Endothelial cell of umbilical vein (primary cell): ENCODE data around the gene ABCB7. TPM values are rescaled to one million over a fixed set of nuclear protein-coding genes. Genes with fewer than 3 reads are reported as not detected.

Source experiments
- BruUV-seq: library from RNA; stranded (reverse); fragments of 400-500 nt; replicated peaks from 2 replicates; lab custom pipeline; 2021; lab: Mats Ljungman, UMichigan
- CTCF ChIA-PET: fragments of 300-600, 350-600 bp; sonication (Branson Sonifier 250); formaldehyde crosslinking; loops from one replicate; lab custom pipeline; 2021; ENCODE audit warnings: antibody characterized with exemption, inconsistent platforms; lab: Charles Lee
- POLR2A ChIA-PET: fragments of 300-600, 350-600 bp; sonication (Branson Sonifier 250); formaldehyde crosslinking; loops from one replicate; lab custom pipeline; 2021; ENCODE audit warnings: antibody characterized with exemption, inconsistent platforms; lab: Charles Lee
- DNase-seq: peaks from one replicate; pipeline ENCODE4 v3.0.0-alpha.2; 2011; ENCODE audit warnings: low read depth, low spot score
- FAIRE-seq: peaks from 2 replicates; lab custom pipeline; 2011; peaks lifted over from hg19 to GRCh38; lab: Jason Lieb, UNC
- H2AFZ ChIP-seq: 2 replicates; pipeline ENCODE4 v1.6.0; 2012; ENCODE audit warnings: low read depth, low read length, control low read depth, inconsistent platforms
- H3K27ac ChIP-seq: 2 replicates; pipeline ENCODE4 v1.5.1; 2011; ENCODE audit warnings: low read depth, mild to moderate bottlenecking, control low read depth, low read length, moderate library complexity; ENCODE audit not compliant: insufficient read depth
- H3K27me3 ChIP-seq, 2 experiments: 2 replicates each; pipeline versions ENCODE4 v1.6.0 to v1.6.1; 2011; ENCODE audit warnings: low read length in 2 of 2, mixed read lengths in 1 of 2; ENCODE audit not compliant: control insufficient read depth in 2 of 2, insufficient read depth in 2 of 2
- H3K36me3 ChIP-seq, 2 experiments: 2 replicates in 1 of 2; 3 replicates in 1 of 2; pipeline ENCODE4 v1.5.1; 2011; ENCODE audit warnings: low read length in 2 of 2, mild to moderate bottlenecking in 1 of 2, moderate library complexity in 1 of 2; ENCODE audit not compliant: control insufficient read depth in 2 of 2, insufficient read depth in 2 of 2; ENCODE audit errors: extremely low read depth in 1 of 2
- H3K4me1 ChIP-seq: 3 replicates; pipeline ENCODE4 v1.5.1; 2011; ENCODE audit warnings: mild to moderate bottlenecking, low read length; ENCODE audit not compliant: control insufficient read depth, insufficient read depth; ENCODE audit errors: extremely low read depth
- H3K4me2 ChIP-seq: 2 replicates; pipeline ENCODE4 v1.6.1; 2011; ENCODE audit warnings: low read length, control low read depth, mixed read lengths; ENCODE audit not compliant: insufficient read depth
- H3K4me3 ChIP-seq, 3 experiments: fragments of 200-600 bp in 1 of 3; sonication (generic), shearing (Covaris generic) in 1 of 3; replicated peaks in 1 of 3; 2 replicates each; pipeline ENCODE4 v1.5.1; 2011 to 2016; ENCODE audit warnings: control low read depth in 3 of 3, low read length in 3 of 3, mild to moderate bottlenecking in 2 of 3, inconsistent platforms in 1 of 3, low read depth in 1 of 3, moderate library complexity in 1 of 3; ENCODE audit not compliant: insufficient read depth in 1 of 3
- H3K79me2 ChIP-seq: 2 replicates; pipeline ENCODE4 v1.6.0; 2012; ENCODE audit warnings: low read length, inconsistent platforms; ENCODE audit not compliant: control insufficient read depth, insufficient read depth
- H3K9ac ChIP-seq: replicated peaks from 2 replicates; pipeline ENCODE3; 2011; ENCODE audit warnings: low read length, control low read depth; ENCODE audit not compliant: insufficient read depth; ENCODE audit errors: extremely low read depth
- H3K9me1 ChIP-seq: replicated peaks from 3 replicates; pipeline ENCODE4 v1.6.0; 2011; ENCODE audit warnings: mild to moderate bottlenecking, low read length; ENCODE audit not compliant: control insufficient read depth, insufficient read depth; ENCODE audit errors: extremely low read depth
- H3K9me3 ChIP-seq: replicated peaks from 2 replicates; pipeline ENCODE4 v1.5.1; 2012; ENCODE audit warnings: low read length, inconsistent platforms; ENCODE audit not compliant: control insufficient read depth, insufficient read depth
- H4K20me1 ChIP-seq: replicated peaks from 2 replicates; pipeline ENCODE3; 2011; ENCODE audit warnings: mild to moderate bottlenecking, low read length; ENCODE audit not compliant: control insufficient read depth, insufficient read depth; ENCODE audit errors: extremely low read depth
- EZH2 ChIP-seq: IDR thresholded peaks from 2 replicates; pipeline ENCODE4 v1.6.1; 2012; ENCODE audit warnings: borderline replicate concordance, low read depth, mild to moderate bottlenecking, moderate library complexity, low read length, inconsistent platforms; ENCODE audit not compliant: severe bottlenecking
- FOS ChIP-seq: IDR thresholded peaks from 2 replicates; pipeline ENCODE4 v1.6.1; 2011; ENCODE audit warnings: mild to moderate bottlenecking, low read length, moderate library complexity, borderline replicate concordance; ENCODE audit not compliant: insufficient read depth
- GATA2 ChIP-seq: IDR thresholded peaks from 2 replicates; pipeline ENCODE4 v1.7.0; 2011; ENCODE audit warnings: low read depth, mild to moderate bottlenecking, moderate library complexity, mixed read lengths, low read length; ENCODE audit not compliant: insufficient read length, insufficient read depth
- JUN ChIP-seq: IDR thresholded peaks from 2 replicates; pipeline ENCODE4 v1.6.1; 2011; ENCODE audit warnings: borderline replicate concordance, low read depth; ENCODE audit not compliant: insufficient read length, insufficient read depth
- MYC ChIP-seq: IDR thresholded peaks from one replicate; pipeline ENCODE4 v1.6.1; 2011; ENCODE audit warnings: mild to moderate bottlenecking, low read depth, low read length
- POLR2A ChIP-seq: IDR thresholded peaks from 2 replicates; pipeline ENCODE4 v1.6.1; 2012; ENCODE audit warnings: low read depth, mild to moderate bottlenecking, control low read depth, low read length
- POLR2AphosphoS5 ChIP-seq: IDR thresholded peaks from 2 replicates; pipeline ENCODE4 v1.6.1; 2012; ENCODE audit warnings: low read depth, mild to moderate bottlenecking, control low read depth, low read length, moderate library complexity; ENCODE audit not compliant: insufficient read depth
- dilution Hi-C: fragments of 300-500 bp; cut with MboI; formaldehyde crosslinking; loops from one replicate; pipeline ENCODE4 v1.15.0; 2019; ENCODE audit warnings: low sequenced_read_pairs; ENCODE audit not compliant: extremely low pct_ligation_motif_present
- intact Hi-C: fragments of 100-400 bp; cut with micrococcal nuclease; formaldehyde crosslinking; loops from one replicate; pipeline ENCODE4 v1.10.0; 2022
- polyA plus RNA-seq, 4 experiments: library from polyadenylated mRNA; depleted of rRNA in 3 of 4; stranded (reverse) in 3 of 4; unstranded in 1 of 4; fragments of >200 nt; gene quantifications; 2 replicates each; pipeline versions ENCODE4 v1.2.1 to v1.2.3, GENCODE V29; 2011 to 2012; ENCODE audit warnings: missing spikeins in 1 of 4
- total RNA-seq: library from RNA; stranded (reverse); gene quantifications from 2 replicates; pipeline ENCODE4 v1.2.3, GENCODE V29; 2021
- TF ChIP-seq, protein P1 (sequence below), 2 donors: IDR thresholded peaks; 1 replicate in 1 of 2; 2 replicates in 1 of 2; pipeline ENCODE4 v1.5.1; 2011; ENCODE audit warnings: low read length in 2 of 2, mild to moderate bottlenecking in 2 of 2, moderate library complexity in 2 of 2, control low read depth in 1 of 2, inconsistent platforms in 1 of 2, low read depth in 1 of 2; ENCODE audit not compliant: insufficient read depth in 1 of 2; ENCODE audit errors: extremely low read depth in 1 of 2
- TF ChIP-seq, protein P2 (sequence below): IDR thresholded peaks from 2 replicates; pipeline ENCODE4 v1.6.1; 2011; ENCODE audit not compliant: insufficient read depth, insufficient read length

ABCB7 gene
- total and polyA plus RNA-seq, 2 donors (not counting 3 experiments of a cell fraction or from before 2014, with no cell fraction given), result 12.1 to 20.7 TPM

GRCh38 chrX:75067931-75068330, 88.2 kb downstream of the ABCB7 start:
- intact Hi-C loops, result no loop called here
- CTCF ChIA-PET, result no interaction called here
- no peak for FAIRE-seq

More at GRCh38 chrX:75067931-75068330, 88.2 kb downstream of the ABCB7 start:
- no TSS peak for BruUV-seq
- dilution Hi-C loops, result no loop called here
- DNase-seq, result no peak
- Histone ChIP-seq H3K9me1 (no peaks in the 10 kb centered on the region), H3K79me2 (no peaks in the 10 kb centered on the region), H2AFZ (no peak overlapping the region), H3K27me3 (no peaks in the 10 kb centered on the region), H3K9ac (no peak overlapping the region), H3K36me3 (no peaks in the 10 kb centered on the region), H3K9me3 (no peaks in the 10 kb centered on the region), H3K4me3 (no peak overlapping the region), H3K4me2 (no peak overlapping the region), H3K27ac (no peak overlapping the region), H4K20me1 (no peaks in the 10 kb centered on the region), H3K4me1 (no peaks in the 10 kb centered on the region)
- no peak for TF ChIP-seq POLR2AphosphoS5
- TF ChIP-seq JUN, result no peak
- TF ChIP-seq FOS, result no peak
- no peak for TF ChIP-seq GATA2
- TF ChIP-seq POLR2A, result no peak
- TF ChIP-seq, protein P1, sequence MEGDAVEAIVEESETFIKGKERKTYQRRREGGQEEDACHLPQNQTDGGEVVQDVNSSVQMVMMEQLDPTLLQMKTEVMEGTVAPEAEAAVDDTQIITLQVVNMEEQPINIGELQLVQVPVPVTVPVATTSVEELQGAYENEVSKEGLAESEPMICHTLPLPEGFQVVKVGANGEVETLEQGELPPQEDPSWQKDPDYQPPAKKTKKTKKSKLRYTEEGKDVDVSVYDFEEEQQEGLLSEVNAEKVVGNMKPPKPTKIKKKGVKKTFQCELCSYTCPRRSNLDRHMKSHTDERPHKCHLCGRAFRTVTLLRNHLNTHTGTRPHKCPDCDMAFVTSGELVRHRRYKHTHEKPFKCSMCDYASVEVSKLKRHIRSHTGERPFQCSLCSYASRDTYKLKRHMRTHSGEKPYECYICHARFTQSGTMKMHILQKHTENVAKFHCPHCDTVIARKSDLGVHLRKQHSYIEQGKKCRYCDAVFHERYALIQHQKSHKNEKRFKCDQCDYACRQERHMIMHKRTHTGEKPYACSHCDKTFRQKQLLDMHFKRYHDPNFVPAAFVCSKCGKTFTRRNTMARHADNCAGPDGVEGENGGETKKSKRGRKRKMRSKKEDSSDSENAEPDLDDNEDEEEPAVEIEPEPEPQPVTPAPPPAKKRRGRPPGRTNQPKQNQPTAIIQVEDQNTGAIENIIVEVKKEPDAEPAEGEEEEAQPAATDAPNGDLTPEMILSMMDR (IDR thresholded peaks at IDR 0.05; ENCODE audit: extremely low read depth in 1 of 2, insufficient read depth in 1 of 2, low read depth in 1 of 2, low read length in 2 of 2), result no peak
- no peak for TF ChIP-seq EZH2
- TF ChIP-seq, protein P2, sequence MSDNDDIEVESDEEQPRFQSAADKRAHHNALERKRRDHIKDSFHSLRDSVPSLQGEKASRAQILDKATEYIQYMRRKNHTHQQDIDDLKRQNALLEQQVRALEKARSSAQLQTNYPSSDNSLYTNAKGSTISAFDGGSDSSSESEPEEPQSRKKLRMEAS, result no peak
- TF ChIP-seq MYC, result no peak
- POLR2A ChIA-PET, result no interaction called here
